Stimulated activated naive CD4-positive, alpha-beta T cell (primary cell): ENCODE measurements around the gene ARHGEF10L.

Experiments
- DNase-seq, 6 experiments: peaks; one replicate each; lab custom pipeline; 2025; lab: John Stamatoyannopoulos, UW

ARHGEF10L gene

DNA sequence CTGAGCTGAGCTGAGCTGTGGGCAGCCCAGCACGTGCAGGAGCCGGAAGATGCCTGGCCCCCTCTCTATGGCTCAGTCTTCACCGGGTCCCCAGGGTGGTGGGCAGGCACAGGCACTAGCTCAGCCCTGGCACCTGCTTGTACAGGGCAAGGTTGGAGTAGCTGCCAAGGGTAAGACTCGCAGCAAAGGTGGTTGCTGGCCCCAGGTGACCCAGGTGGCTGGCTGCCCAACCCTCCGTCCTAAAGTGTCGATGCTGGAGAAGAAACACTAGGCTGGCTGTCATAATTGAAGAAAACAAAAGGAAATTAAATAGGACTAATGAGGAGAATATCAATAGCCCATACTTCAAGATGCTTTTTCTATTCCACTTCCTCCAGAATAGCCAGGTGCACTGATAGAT is 138.5 kb downstream of the ARHGEF10L start:
- no peak for DNase-seq

- no peak for DNase-seq
Observed at GRCh38 chr1:17679856-17680255, 140.4 kb downstream of the ARHGEF10L start.

DNA sequence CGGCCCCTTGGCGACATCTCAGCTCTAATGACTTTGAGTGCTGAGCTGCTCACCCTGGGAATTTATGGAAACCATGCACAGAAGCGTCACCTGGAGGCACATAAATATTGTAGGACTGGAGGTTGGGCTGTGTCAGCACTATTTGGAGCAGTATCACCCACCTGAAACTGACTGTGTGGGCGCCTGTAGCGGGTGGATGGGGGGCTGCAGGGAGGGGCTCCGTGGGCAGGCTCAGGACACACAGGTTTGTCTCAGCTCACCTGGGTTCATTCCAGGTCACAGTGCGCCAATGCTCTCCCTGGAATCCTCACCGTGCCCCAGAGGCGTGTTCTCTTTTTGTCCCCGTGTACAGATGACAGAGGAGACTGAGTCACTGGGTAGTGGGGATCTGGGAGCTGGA is 140.8 kb downstream of the ARHGEF10L start:
- DNase-seq = no peak

GRCh38 chr1:17682400-17682799 is 142.9 kb downstream of the ARHGEF10L start:
- no peak for DNase-seq

DNA sequence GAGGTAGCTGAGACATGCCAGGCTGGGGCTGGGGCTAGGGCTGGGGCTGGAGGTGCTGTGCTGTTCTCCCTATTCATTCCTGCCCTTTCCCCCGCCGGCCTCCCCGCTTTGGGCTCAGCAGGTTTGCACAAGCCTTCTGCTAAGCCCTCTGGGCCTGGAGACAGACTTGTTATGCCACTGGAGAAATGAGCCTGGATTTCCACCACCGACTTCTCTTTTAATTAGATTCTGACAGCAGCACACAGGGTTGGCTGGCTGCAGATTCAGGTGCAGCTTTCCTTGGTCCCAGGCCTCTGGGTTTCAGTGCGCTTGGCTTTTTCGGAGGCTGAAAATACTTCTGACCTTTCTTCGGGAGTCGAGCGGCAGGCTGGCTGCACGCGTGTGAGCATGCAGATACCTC is 144.1 kb downstream of the ARHGEF10L start:
- DNase-seq = no peak

DNA sequence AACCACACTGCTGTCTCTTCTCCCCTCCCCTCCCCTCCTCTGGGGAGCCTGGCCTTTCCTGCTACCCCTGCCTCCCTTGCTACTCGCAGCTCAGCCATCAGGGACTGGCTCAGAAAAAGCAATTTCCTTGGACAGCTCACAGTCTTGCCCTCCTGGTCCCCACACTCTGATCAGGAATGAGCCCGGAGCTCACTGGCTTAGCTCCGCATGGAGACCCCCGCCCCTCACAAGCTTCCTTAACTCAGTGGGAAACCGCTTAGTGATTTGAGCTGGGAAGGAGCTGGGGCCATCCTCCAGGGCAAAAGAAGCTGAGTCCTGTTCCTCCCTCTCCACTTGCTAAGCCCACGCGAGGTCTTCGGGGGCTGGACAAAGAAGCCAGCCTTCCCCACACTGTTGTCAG is 145.3 kb downstream of the ARHGEF10L start:
- DNase-seq = no peak

GRCh38 chr1:17686258-17686657 is 146.8 kb downstream of the ARHGEF10L start:
- DNase-seq = no peak

- no peak for DNase-seq
Observed at GRCh38 chr1:17687145-17687544, 147.6 kb downstream of the ARHGEF10L start.

DNA sequence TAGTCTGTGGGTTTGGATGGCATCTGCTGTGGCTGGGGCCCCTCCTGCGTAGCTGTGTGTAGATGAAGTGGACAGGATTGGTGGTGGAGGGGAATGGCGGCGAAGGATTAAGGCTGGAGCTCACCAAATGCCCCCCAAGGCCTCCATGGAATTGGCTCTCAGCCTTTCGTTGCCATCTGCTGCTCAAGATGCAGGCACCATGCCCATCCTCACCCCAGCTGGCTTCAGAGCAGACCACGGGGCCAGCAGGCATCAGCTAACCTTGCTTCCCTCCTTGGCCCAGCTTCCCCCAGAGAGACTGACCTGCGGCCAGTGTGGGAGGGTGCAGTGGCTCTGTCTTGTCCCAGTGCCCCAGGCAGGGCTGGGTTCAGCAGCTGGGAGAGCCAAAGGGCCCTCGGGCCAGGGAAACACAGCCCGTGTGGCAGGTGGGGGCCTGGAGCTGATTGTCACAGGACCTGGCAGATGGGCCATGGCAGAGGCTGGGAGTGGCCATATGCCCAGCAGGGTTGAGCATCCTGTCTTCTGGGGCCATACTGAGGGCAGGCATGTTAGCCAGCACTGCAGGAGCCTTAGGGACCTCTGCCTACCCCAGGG is 148.8 kb downstream of the ARHGEF10L start:
- no peak for DNase-seq

DNA sequence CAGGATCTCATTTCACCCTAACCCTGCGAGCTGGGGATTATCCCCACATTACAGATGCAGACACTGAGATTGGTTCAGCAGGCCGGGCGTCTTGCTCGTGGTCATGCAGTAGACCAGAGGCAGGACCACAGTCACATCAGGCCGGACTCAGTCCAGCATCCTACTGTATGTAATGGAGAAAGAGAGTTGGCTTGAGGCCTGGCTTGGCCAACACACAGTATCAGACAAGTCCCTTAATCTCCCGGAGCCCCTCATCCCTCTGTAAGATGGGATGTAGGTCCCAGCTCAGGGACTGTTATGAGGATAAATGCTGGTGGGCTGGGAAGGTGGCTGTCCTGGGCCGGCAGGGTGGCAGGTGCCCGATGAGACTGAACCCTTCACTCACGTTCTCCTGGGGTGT is 149.5 kb downstream of the ARHGEF10L start:
- no peak for DNase-seq

- no peak for DNase-seq
Observed at GRCh38 chr1:17690906-17691634, 151.6 kb downstream of the ARHGEF10L start.

DNA sequence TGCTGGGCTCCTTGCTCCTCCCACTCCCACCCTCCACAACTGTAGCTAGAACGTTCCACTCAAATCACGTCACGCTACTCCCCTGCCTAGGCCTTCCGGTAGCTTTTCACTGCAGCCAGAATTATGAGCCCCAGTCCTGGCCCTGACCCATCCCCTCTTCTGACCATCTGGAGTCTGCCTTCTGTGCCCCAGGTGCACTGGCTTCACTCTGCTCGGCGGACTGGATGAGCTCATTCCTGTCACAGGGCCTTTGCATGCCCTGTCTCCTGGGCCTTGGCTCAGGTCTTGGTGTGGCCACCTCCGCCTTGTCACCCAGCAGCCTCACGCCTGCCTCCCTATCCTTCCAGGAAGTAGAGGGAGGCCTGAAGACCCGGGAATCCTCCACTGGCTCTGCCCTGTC is 153.1 kb downstream of the ARHGEF10L start:
- DNase-seq = no peak

GRCh38 chr1:17696417-17697301 is 157.2 kb downstream of the ARHGEF10L start:
- no peak for DNase-seq

- no peak for DNase-seq
Observed at GRCh38 chr1:17697458-17697857, 158.0 kb downstream of the ARHGEF10L start.

DNA sequence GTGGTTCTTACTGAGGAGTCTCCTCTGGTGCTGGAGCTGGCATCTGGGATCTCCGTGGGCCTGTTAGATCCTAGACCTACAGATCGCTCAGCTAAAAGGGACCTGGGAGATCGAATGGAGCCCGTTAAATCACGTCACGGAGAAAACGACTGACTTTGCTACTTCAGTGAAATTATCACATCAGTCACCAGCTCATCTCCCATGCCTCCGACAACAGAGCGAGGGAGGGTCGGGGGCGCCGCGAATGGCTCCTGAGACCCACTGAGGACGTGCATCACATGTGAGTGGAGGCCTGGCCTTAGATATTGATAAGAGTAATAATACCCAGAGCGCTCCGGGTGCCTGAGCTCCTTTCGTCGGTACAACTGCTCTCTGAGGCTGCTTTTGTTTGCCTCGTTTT is 160.1 kb downstream of the ARHGEF10L start:
- no peak for DNase-seq

DNA sequence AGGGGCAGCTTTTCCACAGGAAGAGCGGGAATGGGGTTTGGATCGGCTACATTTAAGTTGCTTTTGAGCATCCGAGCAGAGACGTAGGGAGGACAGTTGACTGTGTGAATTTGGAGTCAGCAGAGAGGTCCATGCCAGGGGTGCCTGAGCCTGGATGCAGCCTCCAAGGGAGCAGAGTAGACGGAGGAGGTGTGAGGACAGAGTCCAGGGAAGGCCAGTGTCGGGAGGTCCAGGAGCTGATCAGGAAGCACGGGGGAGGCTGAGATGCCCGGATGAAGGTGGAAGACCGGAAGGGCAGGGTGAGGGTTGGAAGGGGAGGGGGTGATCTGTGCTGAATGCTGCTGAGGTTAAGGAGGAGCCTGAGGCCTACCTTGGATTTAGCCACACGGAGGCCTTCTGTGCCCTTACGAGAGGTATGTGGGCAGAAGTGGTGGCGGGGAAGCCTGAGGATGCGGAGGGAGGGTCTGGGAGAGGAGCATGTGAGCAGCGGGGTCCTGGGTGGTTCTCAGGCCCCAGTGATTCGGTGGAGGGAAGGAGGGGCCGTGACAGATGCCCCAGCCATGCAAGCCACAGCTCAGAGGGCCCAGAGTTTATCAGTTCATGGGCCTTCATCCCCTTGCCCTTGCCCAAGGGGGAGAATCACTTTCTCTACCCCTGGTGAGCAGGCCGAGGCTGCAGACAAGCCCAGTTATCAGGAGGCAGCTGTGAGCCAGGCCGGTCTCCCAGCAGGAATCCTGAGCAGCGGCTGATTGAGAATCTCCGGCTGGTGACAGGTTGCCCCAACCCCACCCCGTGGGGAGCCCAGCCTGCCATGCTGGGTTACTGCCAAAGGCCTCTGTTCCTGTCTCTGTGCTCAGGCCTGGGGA is 161.7 kb downstream of the ARHGEF10L start:
- DNase-seq = no peak

DNA sequence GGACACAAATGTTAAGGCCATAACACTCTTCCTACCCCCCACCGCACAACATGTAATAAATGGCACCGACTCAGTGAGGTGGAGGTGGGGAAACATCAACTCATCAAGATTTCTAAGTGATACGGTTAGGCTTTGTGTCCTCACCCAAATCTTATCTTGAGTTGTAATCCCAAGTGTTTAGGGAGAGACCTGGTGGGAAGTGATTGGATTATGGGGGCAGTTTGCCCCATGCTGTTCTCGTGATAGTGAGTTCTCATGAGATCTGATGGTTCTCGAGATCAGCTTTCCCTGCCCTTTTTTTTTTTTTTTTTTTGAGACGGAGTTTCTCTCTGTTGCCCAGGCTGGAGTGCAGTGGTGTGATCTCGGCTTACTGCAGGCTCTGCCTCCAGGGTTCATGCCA is 164.7 kb downstream of the ARHGEF10L start:
- DNase-seq = no peak

- no peak for DNase-seq
Observed at GRCh38 chr1:17706445-17706844, 166.9 kb downstream of the ARHGEF10L start.

- DNase-seq = no peak
Observed at GRCh38 chr1:17709981-17710380, 170.5 kb downstream of the ARHGEF10L start.

- no peak for DNase-seq
Observed at GRCh38 chr1:17710889-17711576, 171.5 kb downstream of the ARHGEF10L start.

- DNase-seq = no peak
Observed at GRCh38 chr1:17711577-17711910, 172.0 kb downstream of the ARHGEF10L start.

DNA sequence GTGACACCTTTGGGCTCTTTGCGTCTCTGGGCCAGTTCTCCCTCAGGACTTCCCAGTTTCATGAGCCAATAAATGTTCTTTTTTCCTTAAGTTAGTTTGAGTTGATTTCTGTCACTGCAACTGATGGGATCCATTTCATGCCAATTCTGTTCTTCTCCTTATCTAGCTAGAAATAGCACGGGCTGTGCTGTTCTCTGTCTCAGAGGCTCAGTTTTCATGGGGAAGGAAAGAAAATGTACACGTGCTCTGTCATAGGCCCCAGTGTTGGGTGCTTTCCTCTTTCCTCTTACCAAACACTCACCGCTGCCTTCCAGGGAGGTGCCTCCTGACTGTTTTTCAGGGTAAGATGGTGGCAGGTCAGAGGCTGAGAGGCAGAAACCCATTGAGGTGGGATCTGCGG is 172.4 kb downstream of the ARHGEF10L start:
- no peak for DNase-seq
